Measurements from ENCODE around the gene CTSD.

CTSD gene

GRCh38 chr11:1729692-1730011 is 34.1 kb downstream of the CTSD start:
- Mint-ChIP-seq H3K4me3 (no peak overlapping the region), H3K9me3 (peaks cover 10% of the 10 kb centered on the region), H3K27me3 (ENCODE audit: low read depth) (peaks cover 38% of the 10 kb centered on the region)

GRCh38 chr11:1728931-1729691 is 34.6 kb downstream of the CTSD start:
- Mint-ChIP-seq H3K4me3 (no peak overlapping the region), H3K27ac (no peak overlapping the region), H3K9me3 (peaks cover 10% of the 10 kb centered on the region), H3K36me3 (ENCODE audit: low read depth) (no peaks in the 10 kb centered on the region), H3K4me1 (ENCODE audit: low read depth) (peaks cover 7% of the 10 kb centered on the region), H3K27me3 (ENCODE audit: low read depth) (peaks cover 41% of the 10 kb centered on the region)

More at GRCh38 chr11:1729692-1730011, 34.1 kb downstream of the CTSD start:
- Mint-ChIP-seq H3K27ac (no peak overlapping the region), H3K36me3 (ENCODE audit: low read depth) (no peaks in the 10 kb centered on the region), H3K4me1 (ENCODE audit: low read depth) (peaks cover 7% of the 10 kb centered on the region)

GRCh38 chr11:1728301-1728700 is 35.4 kb downstream of the CTSD start:
- H3K36me3 Mint-ChIP-seq (ENCODE audit: low read depth) = no peaks in the 10 kb centered on the region
- peaks cover 41% of the 10 kb centered on the region for H3K27me3 Mint-ChIP-seq (ENCODE audit: low read depth)
- no peak overlapping the region for H3K4me3 Mint-ChIP-seq
- peaks cover 10% of the 10 kb centered on the region for H3K9me3 Mint-ChIP-seq
- H3K27ac Mint-ChIP-seq = no peak overlapping the region
- peaks cover 6% of the 10 kb centered on the region for H3K4me1 Mint-ChIP-seq (ENCODE audit: low read depth)

- peaks cover 41% of the 10 kb centered on the region for H3K27me3 Mint-ChIP-seq (ENCODE audit: low read depth)
- no peaks in the 10 kb centered on the region for H3K36me3 Mint-ChIP-seq (ENCODE audit: low read depth)
- peaks cover 6% of the 10 kb centered on the region for H3K4me1 Mint-ChIP-seq (ENCODE audit: low read depth)
- H3K27ac Mint-ChIP-seq = no peak overlapping the region
- H3K9me3 Mint-ChIP-seq = peaks cover 10% of the 10 kb centered on the region
- no peak overlapping the region for H3K4me3 Mint-ChIP-seq
Measured at GRCh38 chr11:1727861-1728260, 35.9 kb downstream of the CTSD start.

GRCh38 chr11:1727096-1727690 is 36.5 kb downstream of the CTSD start:
- H3K4me3 Mint-ChIP-seq = no peak overlapping the region
- peaks cover 6% of the 10 kb centered on the region for H3K4me1 Mint-ChIP-seq (ENCODE audit: low read depth)
- peaks cover 41% of the 10 kb centered on the region for H3K27me3 Mint-ChIP-seq (ENCODE audit: low read depth)

GRCh38 chr11:1719781-1720180 is 43.9 kb downstream of the CTSD start:
- no peaks in the 10 kb centered on the region for H3K36me3 Mint-ChIP-seq (ENCODE audit: low read depth)
- H3K9me3 Mint-ChIP-seq = no peaks in the 10 kb centered on the region
- no peaks in the 10 kb centered on the region for H3K4me1 Mint-ChIP-seq (ENCODE audit: low read depth)
- H3K27me3 Mint-ChIP-seq (ENCODE audit: low read depth) = peaks cover 9% of the 10 kb centered on the region
- H3K27ac Mint-ChIP-seq = no peak overlapping the region
- no peak overlapping the region for H3K4me3 Mint-ChIP-seq

More at GRCh38 chr11:1727096-1727690, 36.5 kb downstream of the CTSD start:
- Mint-ChIP-seq H3K27ac (no peak overlapping the region), H3K36me3 (ENCODE audit: low read depth) (no peaks in the 10 kb centered on the region), H3K9me3 (peaks cover 10% of the 10 kb centered on the region)

GRCh38 chr11:1718326-1718725 is 45.4 kb downstream of the CTSD start:
- no peak overlapping the region for H3K27ac Mint-ChIP-seq
- peaks cover 8% of the 10 kb centered on the region for H3K27me3 Mint-ChIP-seq (ENCODE audit: low read depth)
- H3K4me1 Mint-ChIP-seq (ENCODE audit: low read depth) = no peaks in the 10 kb centered on the region
- no peaks in the 10 kb centered on the region for H3K36me3 Mint-ChIP-seq (ENCODE audit: low read depth)
- H3K9me3 Mint-ChIP-seq = no peaks in the 10 kb centered on the region
- H3K4me3 Mint-ChIP-seq = no peak overlapping the region

- Mint-ChIP-seq H3K9me3 (no peaks in the 10 kb centered on the region), H3K36me3 (ENCODE audit: low read depth) (no peaks in the 10 kb centered on the region), H3K27ac (no peak overlapping the region), H3K27me3 (ENCODE audit: low read depth) (peaks cover 11% of the 10 kb centered on the region), H3K4me3 (no peak overlapping the region), H3K4me1 (ENCODE audit: low read depth) (no peaks in the 10 kb centered on the region)
Measured at GRCh38 chr11:1717745-1718144, 46.0 kb downstream of the CTSD start.

- Mint-ChIP-seq H3K4me3 (no peak overlapping the region), H3K27me3 (ENCODE audit: low read depth) (peaks cover 18% of the 10 kb centered on the region), H3K27ac (no peak overlapping the region), H3K36me3 (ENCODE audit: low read depth) (no peaks in the 10 kb centered on the region), H3K4me1 (ENCODE audit: low read depth) (no peaks in the 10 kb centered on the region), H3K9me3 (no peaks in the 10 kb centered on the region)
Measured at GRCh38 chr11:1714908-1715885, 48.5 kb downstream of the CTSD start.

GRCh38 chr11:1708716-1709115 is 55.0 kb downstream of the CTSD start:
- H3K9me3 Mint-ChIP-seq = no peaks in the 10 kb centered on the region
- H3K27me3 Mint-ChIP-seq (ENCODE audit: low read depth) = peaks cover 21% of the 10 kb centered on the region
- H3K4me3 Mint-ChIP-seq = no peak overlapping the region
- H3K4me1 Mint-ChIP-seq (ENCODE audit: low read depth) = no peaks in the 10 kb centered on the region
- no peak overlapping the region for H3K27ac Mint-ChIP-seq
- no peaks in the 10 kb centered on the region for H3K36me3 Mint-ChIP-seq (ENCODE audit: low read depth)

- H3K27ac Mint-ChIP-seq = no peak overlapping the region
- no peaks in the 10 kb centered on the region for H3K4me1 Mint-ChIP-seq (ENCODE audit: low read depth)
- no peaks in the 10 kb centered on the region for H3K9me3 Mint-ChIP-seq
- H3K4me3 Mint-ChIP-seq = no peak overlapping the region
- peaks cover 17% of the 10 kb centered on the region for H3K27me3 Mint-ChIP-seq (ENCODE audit: low read depth)
- H3K36me3 Mint-ChIP-seq (ENCODE audit: low read depth) = no peaks in the 10 kb centered on the region
Measured at GRCh38 chr11:1707751-1708150, 56.0 kb downstream of the CTSD start.

GRCh38 chr11:1706634-1707400 is 56.9 kb downstream of the CTSD start:
- Mint-ChIP-seq H3K27ac (no peak overlapping the region), H3K36me3 (ENCODE audit: low read depth) (no peaks in the 10 kb centered on the region), H3K27me3 (ENCODE audit: low read depth) (peaks cover 15% of the 10 kb centered on the region), H3K4me1 (ENCODE audit: low read depth) (no peaks in the 10 kb centered on the region), H3K4me3 (no peak overlapping the region), H3K9me3 (peaks cover 5% of the 10 kb centered on the region)

GRCh38 chr11:1705126-1706052 is 58.3 kb downstream of the CTSD start:
- Mint-ChIP-seq H3K4me3 (no peak overlapping the region), H3K27me3 (ENCODE audit: low read depth) (peaks cover 6% of the 10 kb centered on the region), H3K27ac (no peak overlapping the region), H3K9me3 (peaks cover 13% of the 10 kb centered on the region), H3K36me3 (ENCODE audit: low read depth) (no peaks in the 10 kb centered on the region), H3K4me1 (ENCODE audit: low read depth) (peaks cover 3% of the 10 kb centered on the region)
